CD14-positive monocyte (primary cell): Measurements from ENCODE around the gene ARL14EP. TPM values are rescaled to one million over a fixed set of nuclear protein-coding genes. Genes with fewer than 3 reads are reported as not detected.

ENCODE experiments used
- DNase-seq, 3 donors: peaks; one replicate each; pipeline ENCODE4 v3.0.0-alpha.2; 2011 to 2022
- H2AFZ ChIP-seq: 2 replicates; pipeline ENCODE4 v1.6.0; 2012; ENCODE audit warnings: mild to moderate bottlenecking, low read depth, low read length, inconsistent platforms; ENCODE audit not compliant: insufficient read depth, poor library complexity, severe bottlenecking
- H3K27ac ChIP-seq, 2 donors: 1 replicate in 1 of 2; 2 replicates in 1 of 2; pipeline ENCODE4 v1.5.1; 2012 to 2013; ENCODE audit warnings: low read length in 2 of 2, control low read depth in 1 of 2, inconsistent platforms in 1 of 2, low read depth in 1 of 2, mild to moderate bottlenecking in 1 of 2
- H3K27me3 ChIP-seq, 2 donors: one replicate each; pipeline versions ENCODE4 v1.6.0 to v1.6.1; 2011 to 2013; ENCODE audit warnings: low read length in 2 of 2; ENCODE audit not compliant: control insufficient read depth in 2 of 2, insufficient read depth in 2 of 2
- H3K36me3 ChIP-seq, 2 donors: replicated peaks in 1 of 2; 1 replicate in 1 of 2; 2 replicates in 1 of 2; pipeline versions ENCODE4 v1.5.1 to v1.6.1; 2012 to 2013; ENCODE audit warnings: low read length in 2 of 2, control low read depth in 1 of 2, inconsistent platforms in 1 of 2, mild to moderate bottlenecking in 1 of 2; ENCODE audit not compliant: insufficient read depth in 2 of 2, control insufficient read depth in 1 of 2
- H3K4me1 ChIP-seq, 2 donors: 1 replicate in 1 of 2; 2 replicates in 1 of 2; pipeline versions ENCODE4 v1.5.1 to v1.6.1; 2012 to 2013; ENCODE audit warnings: low read length in 2 of 2, control low read depth in 1 of 2, inconsistent platforms in 1 of 2, mild to moderate bottlenecking in 1 of 2, moderate library complexity in 1 of 2; ENCODE audit not compliant: insufficient read depth in 2 of 2, control insufficient read depth in 1 of 2
- H3K4me2 ChIP-seq: replicated peaks from 2 replicates; pipeline ENCODE3; 2012; ENCODE audit warnings: low read length, moderate library complexity, mild to moderate bottlenecking; ENCODE audit not compliant: poor library complexity, severe bottlenecking; ENCODE audit errors: extremely low read depth
- H3K4me3 ChIP-seq, 3 experiments: fragments of 200-600 bp in 1 of 3; sonication (generic) in 1 of 3; replicated peaks in 1 of 3; 1 replicate in 2 of 3; 2 replicates in 1 of 3; pipeline ENCODE4 v1.5.1; 2011 to 2013; ENCODE audit warnings: low read length in 3 of 3, mild to moderate bottlenecking in 3 of 3, control low read depth in 2 of 3, low read depth in 2 of 3, inconsistent platforms in 1 of 3, moderate library complexity in 1 of 3
- H3K79me2 ChIP-seq: 2 replicates; pipeline ENCODE4 v1.6.0; 2012; ENCODE audit warnings: mild to moderate bottlenecking, control low read depth, inconsistent platforms, low read length, moderate library complexity; ENCODE audit not compliant: insufficient read depth
- H3K9ac ChIP-seq: 2 replicates; pipeline ENCODE4 v1.6.0; 2017; ENCODE audit warnings: low read length, mild to moderate bottlenecking; ENCODE audit not compliant: insufficient read depth, poor library complexity, severe bottlenecking
- H3K9me3 ChIP-seq, 2 donors: replicated peaks in 1 of 2; 1 replicate in 1 of 2; 2 replicates in 1 of 2; pipeline versions ENCODE4 v1.5.1 to v1.6.1; 2012 to 2013; ENCODE audit warnings: low read length in 2 of 2, control low read depth in 1 of 2; ENCODE audit not compliant: control insufficient read depth in 1 of 2, insufficient read depth in 1 of 2
- H4K20me1 ChIP-seq: 2 replicates; pipeline ENCODE4 v1.6.0; 2012; ENCODE audit warnings: mild to moderate bottlenecking, low read length, control low read depth, moderate library complexity; ENCODE audit not compliant: insufficient read depth
- H3K27ac Mint-ChIP-seq, 7 donors: one replicate each; pipeline ENCODE4 v1.8.0; 2020; ENCODE audit warnings: mild to moderate bottlenecking in 7 of 7, mixed read lengths in 7 of 7, moderate library complexity in 6 of 7, inconsistent platforms in 2 of 7
- H3K27me3 Mint-ChIP-seq, 3 donors: one replicate each; pipeline ENCODE4 v1.8.0; 2021 to 2022; ENCODE audit warnings: low read depth in 3 of 3, mild to moderate bottlenecking in 3 of 3, mixed read lengths in 3 of 3, moderate library complexity in 3 of 3, inconsistent platforms in 1 of 3
- H3K36me3 Mint-ChIP-seq, 2 donors: one replicate each; pipeline ENCODE4 v1.8.0; 2020; ENCODE audit warnings: mixed read lengths in 2 of 2, inconsistent platforms in 1 of 2, mild to moderate bottlenecking in 1 of 2
- H3K4me1 Mint-ChIP-seq: one replicate; pipeline ENCODE4 v1.8.0; 2020; ENCODE audit warnings: mild to moderate bottlenecking, mixed read lengths
- H3K4me3 Mint-ChIP-seq, 2 donors: one replicate each; pipeline ENCODE4 v1.8.0; 2020; ENCODE audit warnings: mild to moderate bottlenecking in 2 of 2, mixed read lengths in 2 of 2, moderate library complexity in 1 of 2
- H3K9me3 Mint-ChIP-seq, 7 donors: one replicate each; pipeline ENCODE4 v1.8.0; 2020 to 2022; ENCODE audit warnings: mixed read lengths in 7 of 7, mild to moderate bottlenecking in 6 of 7, moderate library complexity in 6 of 7, inconsistent platforms in 2 of 7
- WGBS: methylation state at CpG from one replicate; pipeline ENCODE4 v1.1.5; 2013; ENCODE audit warnings: missing lambda C conversion rate; ENCODE audit not compliant: insufficient coverage; 5-methylcytosine and 5-hydroxymethylcytosine counted together
- intact Hi-C, 2 donors: fragments of 100-400 bp; cut with micrococcal nuclease; formaldehyde crosslinking; loops; one replicate each; pipeline versions ENCODE4 v1.15.0 to v1.15.1; 2023
- polyA plus RNA-seq, 3 donors: library from polyadenylated mRNA; depleted of rRNA in 1 of 3; unstranded in 2 of 3; stranded (reverse) in 1 of 3; fragments of 300-500 nt in 2 of 3; fragments of >200 nt in 1 of 3; fragmentation: Illumina TruSeq in 2 of 3; gene quantifications; 1 replicate in 2 of 3; 2 replicates in 1 of 3; pipeline ENCODE4 v1.2.3, GENCODE V29; 2012 to 2021
- TF ChIP-seq, protein P1 (sequence below): fragments of 200-600 bp; IDR thresholded peaks from one replicate; pipeline ENCODE4 v1.8.0; 2022; ENCODE audit warnings: antibody characterized with exemption, mild to moderate bottlenecking

Gene ARL14EP
- polyA plus RNA-seq, 3 donors: 9.9 to 32.2 (median 21.2) TPM

DNA sequence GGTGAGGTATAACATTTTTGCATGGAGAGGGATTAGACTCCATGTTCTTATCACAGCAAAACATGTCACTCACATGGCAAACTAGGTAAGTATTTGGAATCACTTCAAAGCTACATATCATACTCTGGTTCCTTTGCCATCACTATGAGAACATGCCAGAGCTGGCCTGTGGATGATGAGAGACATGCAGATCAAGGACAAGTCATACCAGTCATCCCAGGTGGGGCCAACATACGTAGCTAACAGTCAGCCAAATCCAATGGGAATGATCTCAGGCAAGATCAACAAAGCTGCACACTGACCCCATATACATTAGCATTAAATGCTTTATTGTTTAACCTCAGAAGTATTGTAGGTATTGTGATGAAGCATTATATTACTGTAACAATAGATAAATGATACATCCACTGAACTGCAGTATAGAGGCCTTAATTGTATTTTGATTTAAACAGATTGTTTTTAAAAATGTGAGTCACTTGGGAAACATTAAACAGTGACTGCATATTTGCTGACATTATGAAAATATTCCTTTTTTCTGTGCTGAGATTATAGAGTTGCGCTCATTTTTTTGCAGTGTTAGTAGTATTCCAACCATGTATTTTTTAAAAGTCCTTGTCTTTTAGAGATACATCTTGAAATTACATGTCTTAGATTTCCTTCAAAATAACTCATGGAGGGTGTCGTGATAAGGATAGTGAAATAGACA, 37.3 kb upstream of the ARL14EP start:
- Histone ChIP-seq H3K9ac (no peak overlapping the region), H4K20me1 (no peaks in the 10 kb centered on the region), H3K4me2 (no peak overlapping the region), H3K4me1 (no peaks in the 10 kb centered on the region), H3K4me3 (no peak overlapping the region), H3K27me3 (no peaks in the 10 kb centered on the region), H3K36me3 (no peaks in the 10 kb centered on the region), H3K27ac (no peak overlapping the region), H2AFZ (no peak overlapping the region), H3K9me3 (no peaks in the 10 kb centered on the region), H3K79me2 (no peaks in the 10 kb centered on the region)
- intact Hi-C loops: no loop called here
- no peak overlapping the region for H3K27ac Mint-ChIP-seq
- H3K4me3 Mint-ChIP-seq: no peak overlapping the region
- TF ChIP-seq, protein P1, sequence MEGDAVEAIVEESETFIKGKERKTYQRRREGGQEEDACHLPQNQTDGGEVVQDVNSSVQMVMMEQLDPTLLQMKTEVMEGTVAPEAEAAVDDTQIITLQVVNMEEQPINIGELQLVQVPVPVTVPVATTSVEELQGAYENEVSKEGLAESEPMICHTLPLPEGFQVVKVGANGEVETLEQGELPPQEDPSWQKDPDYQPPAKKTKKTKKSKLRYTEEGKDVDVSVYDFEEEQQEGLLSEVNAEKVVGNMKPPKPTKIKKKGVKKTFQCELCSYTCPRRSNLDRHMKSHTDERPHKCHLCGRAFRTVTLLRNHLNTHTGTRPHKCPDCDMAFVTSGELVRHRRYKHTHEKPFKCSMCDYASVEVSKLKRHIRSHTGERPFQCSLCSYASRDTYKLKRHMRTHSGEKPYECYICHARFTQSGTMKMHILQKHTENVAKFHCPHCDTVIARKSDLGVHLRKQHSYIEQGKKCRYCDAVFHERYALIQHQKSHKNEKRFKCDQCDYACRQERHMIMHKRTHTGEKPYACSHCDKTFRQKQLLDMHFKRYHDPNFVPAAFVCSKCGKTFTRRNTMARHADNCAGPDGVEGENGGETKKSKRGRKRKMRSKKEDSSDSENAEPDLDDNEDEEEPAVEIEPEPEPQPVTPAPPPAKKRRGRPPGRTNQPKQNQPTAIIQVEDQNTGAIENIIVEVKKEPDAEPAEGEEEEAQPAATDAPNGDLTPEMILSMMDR: no peak
- H3K36me3 Mint-ChIP-seq: no peaks in the 10 kb centered on the region
- no peak for DNase-seq
- no peaks in the 10 kb centered on the region for H3K4me1 Mint-ChIP-seq
- peaks cover 0 to 3% (median 0%) of the 10 kb centered on the region in 7 donors for H3K9me3 Mint-ChIP-seq
- H3K27me3 Mint-ChIP-seq: peaks cover 0 to 12% (median 3%) of the 10 kb centered on the region in 3 donors
- no CpG with 5 or more reads among the region's 3 CpGs for WGBS

DNA sequence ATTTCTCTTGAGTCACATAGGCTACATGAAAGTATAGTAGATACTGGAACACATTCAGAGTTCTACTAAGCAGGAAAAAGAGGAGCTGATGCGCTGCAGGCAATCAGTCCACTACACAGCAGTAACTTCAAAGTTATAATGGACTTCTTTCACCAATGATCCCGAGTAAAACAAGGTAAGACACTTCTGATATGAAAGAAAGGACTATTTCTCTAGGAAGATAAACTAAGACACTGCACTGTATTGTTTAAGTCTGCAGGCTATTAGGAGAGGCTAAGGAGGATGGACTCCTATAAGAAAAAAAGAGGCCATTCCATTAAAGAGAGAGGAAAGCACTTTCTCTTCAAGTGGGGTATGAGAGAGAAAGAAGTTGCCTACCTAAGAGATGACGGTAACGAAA, 31.6 kb upstream of the ARL14EP start:
- intact Hi-C loops: no loop called here
- WGBS: 50% methylated on average over 2 of the region's 4 CpGs
- TF ChIP-seq, protein P1: no peak
- H3K79me2 ChIP-seq: no peaks in the 10 kb centered on the region
- H2AFZ ChIP-seq: no peak overlapping the region
- H3K27ac ChIP-seq: no peak overlapping the region
- H3K4me3 ChIP-seq: no peak overlapping the region
- Mint-ChIP-seq H3K4me3 (no peak overlapping the region), H3K9me3 (peaks cover 0 to 9% (median 0%) of the 10 kb centered on the region in 7 donors), H3K4me1 (no peaks in the 10 kb centered on the region), H3K27ac (no peak overlapping the region), H3K36me3 (no peaks in the 10 kb centered on the region), H3K27me3 (peaks cover 0 to 5% (median 1%) of the 10 kb centered on the region in 3 donors)
- DNase-seq: no peak
- no peak overlapping the region for H3K9ac ChIP-seq
- no peaks in the 10 kb centered on the region for H4K20me1 ChIP-seq
- no peaks in the 10 kb centered on the region for H3K4me1 ChIP-seq
- H3K4me2 ChIP-seq: no peak overlapping the region
- no peaks in the 10 kb centered on the region for H3K9me3 ChIP-seq
- no peaks in the 10 kb centered on the region for H3K36me3 ChIP-seq
- H3K27me3 ChIP-seq: no peaks in the 10 kb centered on the region
